ENCODE measurements around the gene ZNF598.

The ZNF598 gene

GRCh38 chr16:1953734-1954133 lies 55.9 kb downstream of the ZNF598 start:
- no peak for TF ChIP-seq CTCF (IDR thresholded peaks at IDR 0.05; ENCODE audit: low read depth, low read length)
- DNase-seq: no peak
- Histone ChIP-seq H3K4me3 (ENCODE audit: low read depth, low read length) (no peak overlapping the region), H3K36me3 (no peaks in the 10 kb centered on the region), H3K27ac (peak overlapping the region; percentile 86), H3K9me3 (ENCODE audit: severe bottlenecking) (no peaks in the 10 kb centered on the region), H3K27me3 (ENCODE audit: insufficient read depth, low read depth, severe bottlenecking) (no peaks in the 10 kb centered on the region)

- TF ChIP-seq CTCF (IDR thresholded peaks at IDR 0.05; ENCODE audit: low read depth, low read length): no peak
- no peak for DNase-seq
- no peak overlapping the region for H3K27ac ChIP-seq
- H3K9me3 ChIP-seq (ENCODE audit: severe bottlenecking): no peaks in the 10 kb centered on the region
- no peak overlapping the region for H3K4me3 ChIP-seq (ENCODE audit: low read depth, low read length)
- no peaks in the 10 kb centered on the region for H3K36me3 ChIP-seq
- no peaks in the 10 kb centered on the region for H3K27me3 ChIP-seq (ENCODE audit: insufficient read depth, low read depth, severe bottlenecking)
Observed at GRCh38 chr16:1950559-1950958, 59.1 kb downstream of the ZNF598 start.

DNA sequence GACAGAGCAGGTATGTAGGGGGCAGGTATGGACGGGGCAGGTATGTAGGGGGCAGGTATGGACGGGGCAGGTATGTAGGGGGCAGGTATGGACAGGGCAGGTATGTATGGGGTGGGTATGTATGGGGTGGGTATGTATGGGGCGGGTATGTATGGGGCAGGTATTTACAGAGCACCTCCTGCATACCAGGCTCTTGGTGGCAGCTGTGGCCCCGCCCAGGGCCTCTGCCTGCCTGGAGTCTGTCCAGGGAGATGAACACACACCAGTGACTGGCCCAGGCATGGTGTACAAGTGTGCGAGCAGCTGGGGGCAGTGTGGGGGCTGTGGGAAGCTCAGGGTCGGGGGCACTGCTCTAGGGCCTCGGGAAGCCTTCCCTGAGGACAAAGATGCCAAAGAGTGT lies 59.6 kb downstream of the ZNF598 start:
- Histone ChIP-seq H3K9me3 (ENCODE audit: severe bottlenecking) (no peaks in the 10 kb centered on the region), H3K36me3 (no peaks in the 10 kb centered on the region), H3K4me3 (ENCODE audit: low read depth, low read length) (no peak overlapping the region), H3K27me3 (ENCODE audit: insufficient read depth, low read depth, severe bottlenecking) (no peaks in the 10 kb centered on the region), H3K27ac (no peak overlapping the region)
- no peak for DNase-seq
- TF ChIP-seq CTCF (IDR thresholded peaks at IDR 0.05; ENCODE audit: low read depth, low read length): no peak

DNA sequence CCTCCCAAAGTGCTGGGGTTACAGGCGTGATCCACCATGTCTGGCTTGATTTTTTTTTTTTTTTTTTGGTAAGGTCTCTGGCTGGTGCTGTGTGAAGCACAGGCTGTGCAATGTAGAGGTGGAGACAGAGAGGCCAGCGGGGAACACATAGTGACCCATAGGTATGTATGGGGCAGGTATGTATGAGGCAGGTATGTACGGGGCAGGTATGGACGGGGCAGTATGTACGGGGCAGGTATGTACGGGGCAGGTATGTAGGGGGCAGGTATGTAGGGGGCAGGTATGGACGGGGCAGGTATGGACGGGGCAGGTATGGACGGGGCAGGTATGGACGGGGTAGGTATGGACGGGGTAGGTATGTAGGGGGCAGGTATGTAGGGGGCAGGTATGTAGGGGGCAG lies 60.1 kb downstream of the ZNF598 start:
- Histone ChIP-seq H3K27me3 (ENCODE audit: insufficient read depth, low read depth, severe bottlenecking) (no peaks in the 10 kb centered on the region), H3K4me3 (ENCODE audit: low read depth, low read length) (no peak overlapping the region), H3K36me3 (no peaks in the 10 kb centered on the region), H3K27ac (no peak overlapping the region), H3K9me3 (ENCODE audit: severe bottlenecking) (no peaks in the 10 kb centered on the region)
- no peak for TF ChIP-seq CTCF (IDR thresholded peaks at IDR 0.05; ENCODE audit: low read depth, low read length)
- DNase-seq: no peak
